Upper lobe of left lung (tissue), 6 donors: ENCODE results near the gene CAMSAP3. TPM values are rescaled to one million over a fixed set of nuclear protein-coding genes. Genes with fewer than 3 reads are reported as not detected.
A peak's percentile ranks its signal among the peaks of the same experiment; 100 is the strongest.

Experiments
- ATAC-seq, 2 donors: fragments of 200-7000 bp; cut with Tn5 transposase; one replicate each; pipeline ENCODE4 v1.9.1; 2022; ENCODE audit warnings: mild to moderate bottlenecking in 2 of 2, moderate library complexity in 2 of 2; ENCODE audit not compliant: low FRiP score in 2 of 2
- DNase-seq, 2 donors: peaks; one replicate each; pipeline ENCODE4 v3.0.0-alpha.2; 2019 to 2020
- H3K27ac ChIP-seq, 4 donors: fragments of 200-600 bp; sonication (generic); one replicate each; pipeline ENCODE4 v1.5.1; 2016 to 2019
- H3K27me3 ChIP-seq, 4 donors: fragments of 200-600 bp; sonication (generic); one replicate each; pipeline ENCODE4 v1.5.1; 2017 to 2019
- H3K36me3 ChIP-seq, 4 donors: fragments of 200-600 bp; sonication (generic); one replicate each; pipeline ENCODE4 v1.5.1; 2016 to 2019
- H3K4me1 ChIP-seq, 4 donors: fragments of 200-600 bp; sonication (generic); one replicate each; pipeline ENCODE4 v1.5.1; 2018 to 2019
- H3K4me3 ChIP-seq, 4 donors: fragments of 200-600 bp; sonication (generic); one replicate each; pipeline ENCODE4 v1.5.1; 2017 to 2019; ENCODE audit warnings: mild to moderate bottlenecking in 2 of 4, moderate library complexity in 1 of 4
- H3K9me3 ChIP-seq, 4 donors: fragments of 200-600 bp; sonication (generic); one replicate each; pipeline ENCODE4 v1.5.1; 2018 to 2019
- EP300 ChIP-seq, 4 donors: sonication (generic); formaldehyde crosslinking; IDR thresholded peaks; one replicate each; pipeline ENCODE4 v1.5.1; 2017; ENCODE audit warnings: antibody characterized with exemption in 4 of 4, control low read depth in 2 of 4
- POLR2A ChIP-seq, 4 donors: fragments of 450-650 bp; IDR thresholded peaks; one replicate each; pipeline ENCODE4 v1.5.1; 2016 to 2017; ENCODE audit warnings: antibody characterized with exemption in 4 of 4, mild to moderate bottlenecking in 2 of 4
- POLR2AphosphoS5 ChIP-seq, 2 donors: sonication (generic); formaldehyde crosslinking; IDR thresholded peaks; one replicate each; pipeline ENCODE4 v1.5.1; 2017; ENCODE audit warnings: antibody characterized with exemption in 2 of 2
- WGBS, 2 donors: methylation state at CpG; one replicate each; pipeline ENCODE4 v1.1.5; 2017 to 2018; 5-methylcytosine and 5-hydroxymethylcytosine counted together
- total RNA-seq, 6 donors: library from RNA; depleted of rRNA in 4 of 6; stranded (reverse); fragments of >200 nt in 4 of 6; gene quantifications; one replicate each; pipeline versions ENCODE4 v1.1.0 to v1.2.1, GENCODE V29; 2016 to 2021
- TF ChIP-seq, protein P1 (sequence below), 6 experiments: fragments of 450-650 bp in 4 of 6; fragments of 200-600 bp in 2 of 6; sonication (generic) in 2 of 6; IDR thresholded peaks; one replicate each; pipeline ENCODE4 v1.5.1; 2016 to 2019; ENCODE audit warnings: antibody characterized with exemption in 6 of 6
- donor health status: DM: no; HTN: no; CAD: no; lungs with moderate emphysema.
- donor health status: DM: no; HTN: yes; CAD: no; lungs with severe emphysema.

The CAMSAP3 gene, protein sequence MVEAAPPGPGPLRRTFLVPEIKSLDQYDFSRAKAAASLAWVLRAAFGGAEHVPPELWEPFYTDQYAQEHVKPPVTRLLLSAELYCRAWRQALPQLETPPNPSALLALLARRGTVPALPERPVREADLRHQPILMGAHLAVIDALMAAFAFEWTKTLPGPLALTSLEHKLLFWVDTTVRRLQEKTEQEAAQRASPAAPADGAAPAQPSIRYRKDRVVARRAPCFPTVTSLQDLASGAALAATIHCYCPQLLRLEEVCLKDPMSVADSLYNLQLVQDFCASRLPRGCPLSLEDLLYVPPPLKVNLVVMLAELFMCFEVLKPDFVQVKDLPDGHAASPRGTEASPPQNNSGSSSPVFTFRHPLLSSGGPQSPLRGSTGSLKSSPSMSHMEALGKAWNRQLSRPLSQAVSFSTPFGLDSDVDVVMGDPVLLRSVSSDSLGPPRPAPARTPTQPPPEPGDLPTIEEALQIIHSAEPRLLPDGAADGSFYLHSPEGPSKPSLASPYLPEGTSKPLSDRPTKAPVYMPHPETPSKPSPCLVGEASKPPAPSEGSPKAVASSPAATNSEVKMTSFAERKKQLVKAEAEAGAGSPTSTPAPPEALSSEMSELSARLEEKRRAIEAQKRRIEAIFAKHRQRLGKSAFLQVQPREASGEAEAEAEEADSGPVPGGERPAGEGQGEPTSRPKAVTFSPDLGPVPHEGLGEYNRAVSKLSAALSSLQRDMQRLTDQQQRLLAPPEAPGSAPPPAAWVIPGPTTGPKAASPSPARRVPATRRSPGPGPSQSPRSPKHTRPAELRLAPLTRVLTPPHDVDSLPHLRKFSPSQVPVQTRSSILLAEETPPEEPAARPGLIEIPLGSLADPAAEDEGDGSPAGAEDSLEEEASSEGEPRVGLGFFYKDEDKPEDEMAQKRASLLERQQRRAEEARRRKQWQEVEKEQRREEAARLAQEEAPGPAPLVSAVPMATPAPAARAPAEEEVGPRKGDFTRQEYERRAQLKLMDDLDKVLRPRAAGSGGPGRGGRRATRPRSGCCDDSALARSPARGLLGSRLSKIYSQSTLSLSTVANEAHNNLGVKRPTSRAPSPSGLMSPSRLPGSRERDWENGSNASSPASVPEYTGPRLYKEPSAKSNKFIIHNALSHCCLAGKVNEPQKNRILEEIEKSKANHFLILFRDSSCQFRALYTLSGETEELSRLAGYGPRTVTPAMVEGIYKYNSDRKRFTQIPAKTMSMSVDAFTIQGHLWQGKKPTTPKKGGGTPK
- 10 to 100 TPM; 12.2 to 63.9 (median 31.2) TPM for total RNA-seq

DNA sequence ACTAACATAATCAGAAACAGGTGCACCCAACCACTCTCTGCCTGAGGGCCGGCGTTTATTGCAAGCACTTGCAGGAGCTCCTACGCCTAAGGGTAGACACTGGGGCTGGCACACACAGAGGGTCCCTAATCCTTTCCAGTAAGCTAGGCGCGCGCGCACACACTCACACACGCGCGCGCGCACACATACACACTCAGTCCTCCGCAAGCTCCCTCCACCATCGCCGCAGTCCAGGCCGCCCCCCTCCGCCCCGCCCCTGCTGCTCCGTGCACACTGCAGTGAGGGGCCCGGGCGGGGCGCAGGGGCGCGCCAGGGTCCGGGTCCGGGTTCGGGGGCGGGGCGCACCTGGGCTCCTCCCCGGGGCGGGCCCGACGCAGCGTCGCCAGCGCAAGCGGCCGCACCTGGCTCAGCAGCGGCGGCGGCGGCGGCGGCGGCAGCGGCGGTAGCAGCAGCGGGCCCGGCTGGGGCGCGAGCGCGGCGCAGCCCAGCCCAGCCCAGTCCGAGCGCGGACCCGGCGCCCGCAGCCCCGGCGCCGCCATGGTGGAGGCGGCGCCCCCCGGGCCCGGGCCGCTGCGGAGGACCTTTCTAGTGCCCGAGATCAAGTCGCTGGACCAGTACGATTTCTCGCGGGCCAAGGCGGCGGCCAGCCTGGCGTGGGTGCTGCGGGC lies at the start of gene CAMSAP3:
CAMSAP3 (plus strand) TSS at position 398 of the 668 bp plus-strand sequence; CDS start at position 538, 140 bp downstream.
- TF ChIP-seq, protein P1, sequence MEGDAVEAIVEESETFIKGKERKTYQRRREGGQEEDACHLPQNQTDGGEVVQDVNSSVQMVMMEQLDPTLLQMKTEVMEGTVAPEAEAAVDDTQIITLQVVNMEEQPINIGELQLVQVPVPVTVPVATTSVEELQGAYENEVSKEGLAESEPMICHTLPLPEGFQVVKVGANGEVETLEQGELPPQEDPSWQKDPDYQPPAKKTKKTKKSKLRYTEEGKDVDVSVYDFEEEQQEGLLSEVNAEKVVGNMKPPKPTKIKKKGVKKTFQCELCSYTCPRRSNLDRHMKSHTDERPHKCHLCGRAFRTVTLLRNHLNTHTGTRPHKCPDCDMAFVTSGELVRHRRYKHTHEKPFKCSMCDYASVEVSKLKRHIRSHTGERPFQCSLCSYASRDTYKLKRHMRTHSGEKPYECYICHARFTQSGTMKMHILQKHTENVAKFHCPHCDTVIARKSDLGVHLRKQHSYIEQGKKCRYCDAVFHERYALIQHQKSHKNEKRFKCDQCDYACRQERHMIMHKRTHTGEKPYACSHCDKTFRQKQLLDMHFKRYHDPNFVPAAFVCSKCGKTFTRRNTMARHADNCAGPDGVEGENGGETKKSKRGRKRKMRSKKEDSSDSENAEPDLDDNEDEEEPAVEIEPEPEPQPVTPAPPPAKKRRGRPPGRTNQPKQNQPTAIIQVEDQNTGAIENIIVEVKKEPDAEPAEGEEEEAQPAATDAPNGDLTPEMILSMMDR (IDR thresholded peaks at IDR 0.05): no peak
- TF ChIP-seq EP300 (IDR thresholded peaks at IDR 0.05): no peak
- peak in 1 of 4 donors; percentile 17 for TF ChIP-seq POLR2A (IDR thresholded peaks at IDR 0.05)
- TF ChIP-seq POLR2AphosphoS5 (IDR thresholded peaks at IDR 0.05): no peak
- Histone ChIP-seq H3K27me3 (peaks cover 0 to 8% (median 4%) of the 10 kb centered on the region in 4 donors), H3K27ac (peak within 1 kb of the TSS in 3 of 4 donors; percentile 35 to 66 (median 64)), H3K9me3 (no peaks in the 10 kb centered on the region), H3K36me3 (no peaks in the 10 kb centered on the region), H3K4me3 (peak within 1 kb of the TSS in 3 of 4 donors; percentile 56 to 60 (median 56)), H3K4me1 (peaks cover 2 to 21% (median 7%) of the 10 kb centered on the region in 4 donors)
- 0 to 1% methylated on average over 19 to 22 of the region's 78 CpGs for WGBS, 2 donors
- peak; percentile 56 to 76 for ATAC-seq
- peak; percentile 42 to 93 for DNase-seq

DNA sequence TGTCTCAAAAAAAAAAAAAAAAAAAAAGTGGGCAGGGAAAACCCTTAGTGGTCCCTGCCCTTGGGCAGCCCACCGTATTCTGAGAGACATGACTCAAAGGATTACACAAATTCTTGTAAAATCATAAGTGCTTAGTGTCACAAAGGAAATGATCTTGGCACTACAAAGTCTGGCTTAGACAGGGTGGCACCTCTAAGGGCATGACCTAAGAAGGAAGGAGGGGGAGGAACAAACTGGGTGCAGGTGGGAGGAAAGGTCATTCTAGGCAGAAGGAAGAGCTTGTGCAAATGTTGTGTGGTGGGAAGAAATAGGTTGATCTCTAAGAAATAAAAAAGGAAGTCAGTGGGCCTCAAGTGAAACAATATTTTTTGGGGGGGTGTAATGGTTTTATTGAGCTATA lies 49.8 kb upstream of the CAMSAP3 start:
- H3K9me3 ChIP-seq: no peaks in the 10 kb centered on the region
- TF ChIP-seq, protein P1 (IDR thresholded peaks at IDR 0.05): no peak
- TF ChIP-seq POLR2AphosphoS5 (IDR thresholded peaks at IDR 0.05) (peak in 1 of 2 donors; percentile 19), POLR2A (IDR thresholded peaks at IDR 0.05) (no peak), EP300 (IDR thresholded peaks at IDR 0.05) (peak in 1 of 4 donors; percentile 19)
- WGBS, 2 donors: 43 to 47% methylated on average over 1 of the region's 1 CpG
- H3K27me3 ChIP-seq: no peaks in the 10 kb centered on the region
- ATAC-seq (peak in 1 of 2 donors; percentile 22), DNase-seq (no peak)
- peaks cover 19 to 58% (median 44%) of the 10 kb centered on the region in 4 donors for H3K36me3 ChIP-seq
- H3K4me3 ChIP-seq: no peak overlapping the region
- H3K27ac ChIP-seq: peak overlapping the region in 3 of 4 donors; percentile 63 to 83 (median 81)
- H3K4me1 ChIP-seq: peaks cover 0 to 8% (median 3%) of the 10 kb centered on the region in 4 donors

DNA sequence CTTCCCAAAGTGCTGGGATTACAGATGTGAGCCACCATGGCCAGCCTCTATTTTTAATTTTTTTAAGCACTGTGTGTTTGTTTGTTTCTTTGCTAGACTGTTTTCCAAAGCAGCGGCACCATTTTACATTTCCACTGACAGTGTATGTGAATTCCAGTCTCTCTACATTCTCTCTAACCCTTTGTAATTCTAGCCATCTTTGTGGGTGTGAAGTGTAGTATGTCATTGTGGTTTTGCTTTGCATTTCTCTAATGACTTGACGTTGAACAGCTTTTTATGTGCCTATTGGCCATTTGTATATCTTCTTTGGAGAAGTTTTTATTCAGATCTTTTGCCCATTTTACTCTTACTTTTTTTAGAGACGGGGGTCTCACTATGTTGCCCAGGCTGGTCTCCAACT lies 48.5 kb upstream of the CAMSAP3 start:
- peaks cover 7 to 55% (median 41%) of the 10 kb centered on the region in 4 donors for H3K36me3 ChIP-seq
- DNase-seq (no peak), ATAC-seq (no peak)
- H3K27ac ChIP-seq: no peak overlapping the region
- TF ChIP-seq, protein P1 (IDR thresholded peaks at IDR 0.05): no peak
- no peak for TF ChIP-seq EP300 (IDR thresholded peaks at IDR 0.05)
- no peak for TF ChIP-seq POLR2AphosphoS5 (IDR thresholded peaks at IDR 0.05)
- TF ChIP-seq POLR2A (IDR thresholded peaks at IDR 0.05): no peak
- H3K9me3 ChIP-seq: no peaks in the 10 kb centered on the region
- 83 to 90% methylated on average over 3 of the region's 3 CpGs for WGBS, 2 donors
- no peaks in the 10 kb centered on the region for H3K27me3 ChIP-seq
- H3K4me1 ChIP-seq: peaks cover 0 to 10% (median 3%) of the 10 kb centered on the region in 4 donors
- H3K4me3 ChIP-seq: no peak overlapping the region
